ENCODE data around the gene SDCBP2. TPM values are rescaled to one million over a fixed set of nuclear protein-coding genes. Genes with fewer than 3 reads are reported as not detected.

Gene SDCBP2
- total RNA-seq, 4 donors from 2014 or later = 132 to 427 (median 300) TPM

- no peak for DNase-seq
- Histone ChIP-seq H3K36me3 (peaks cover 0 to 12% (median 0%) of the 10 kb centered on the region in 4 donors), H3K27ac (peak overlapping the region; percentile 22 to 51 (median 45)), H3K9me3 (no peaks in the 10 kb centered on the region), H3K27me3 (no peaks in the 10 kb centered on the region), H3K4me3 (no peak overlapping the region), H3K4me1 (peaks cover 0 to 62% (median 38%) of the 10 kb centered on the region in 4 donors)
- in situ Hi-C loops (cut with MboI; ENCODE audit: low pct_ligation_motif_present in 1 of 4, low pct_unique_long_range_greater_than_20kb in 1 of 4, low sequenced_read_pairs in 3 of 4) (no loop called here), intact Hi-C loops (cut with DNase I; ENCODE audit: low total_unique reads) (no loop called here)
- TF ChIP-seq POLR2AphosphoS5 (IDR thresholded peaks at IDR 0.05) = no peak
- no peak for TF ChIP-seq EP300 (IDR thresholded peaks at IDR 0.05; ENCODE audit: low read depth)
- TF ChIP-seq POLR2A (IDR thresholded peaks at IDR 0.05) = no peak
- TF ChIP-seq, protein P1, sequence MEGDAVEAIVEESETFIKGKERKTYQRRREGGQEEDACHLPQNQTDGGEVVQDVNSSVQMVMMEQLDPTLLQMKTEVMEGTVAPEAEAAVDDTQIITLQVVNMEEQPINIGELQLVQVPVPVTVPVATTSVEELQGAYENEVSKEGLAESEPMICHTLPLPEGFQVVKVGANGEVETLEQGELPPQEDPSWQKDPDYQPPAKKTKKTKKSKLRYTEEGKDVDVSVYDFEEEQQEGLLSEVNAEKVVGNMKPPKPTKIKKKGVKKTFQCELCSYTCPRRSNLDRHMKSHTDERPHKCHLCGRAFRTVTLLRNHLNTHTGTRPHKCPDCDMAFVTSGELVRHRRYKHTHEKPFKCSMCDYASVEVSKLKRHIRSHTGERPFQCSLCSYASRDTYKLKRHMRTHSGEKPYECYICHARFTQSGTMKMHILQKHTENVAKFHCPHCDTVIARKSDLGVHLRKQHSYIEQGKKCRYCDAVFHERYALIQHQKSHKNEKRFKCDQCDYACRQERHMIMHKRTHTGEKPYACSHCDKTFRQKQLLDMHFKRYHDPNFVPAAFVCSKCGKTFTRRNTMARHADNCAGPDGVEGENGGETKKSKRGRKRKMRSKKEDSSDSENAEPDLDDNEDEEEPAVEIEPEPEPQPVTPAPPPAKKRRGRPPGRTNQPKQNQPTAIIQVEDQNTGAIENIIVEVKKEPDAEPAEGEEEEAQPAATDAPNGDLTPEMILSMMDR (IDR thresholded peaks at IDR 0.05) = no peak
- 56 to 66% methylated on average over 1 to 3 of the region's 3 CpGs for WGBS, 2 donors (ENCODE audit: low coverage in 1 of 2)
Observed at GRCh38 chr20:1371202-1371782, 42.4 kb upstream of the SDCBP2 start.

DNA sequence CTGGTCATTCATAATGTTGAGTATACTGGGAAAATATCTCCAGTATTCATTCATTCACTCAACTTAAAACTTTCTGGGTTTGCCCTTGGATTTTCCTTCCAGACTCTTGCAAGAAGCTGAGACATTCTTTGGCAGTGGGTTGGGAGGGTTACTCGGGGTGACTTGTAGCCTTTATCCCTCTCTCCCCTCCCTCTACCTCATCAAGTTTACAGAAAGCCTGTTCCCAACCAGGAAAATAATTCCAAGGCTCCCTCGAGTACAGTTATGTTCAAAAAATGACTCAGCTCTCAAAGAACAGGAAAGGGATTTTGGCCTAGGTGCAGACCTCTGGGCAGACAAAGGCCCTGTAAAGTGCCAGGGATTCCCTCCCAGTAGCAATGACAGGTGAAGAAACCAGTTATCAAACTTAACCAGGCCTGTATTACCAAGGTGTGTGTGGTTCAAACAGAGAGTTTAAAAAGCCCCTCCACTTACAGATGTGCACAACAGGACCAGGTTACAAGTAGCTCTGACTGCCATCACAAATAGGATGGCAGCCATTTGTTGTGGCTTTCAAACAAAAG is 41.7 kb upstream of the SDCBP2 start:
- intact Hi-C loops (cut with DNase I; ENCODE audit: low total_unique reads) = no loop called here

GRCh38 chr20:1369970-1370369 is 41.0 kb upstream of the SDCBP2 start:
- Histone ChIP-seq H3K4me1 (peaks cover 0 to 52% (median 33%) of the 10 kb centered on the region in 4 donors), H3K27me3 (no peaks in the 10 kb centered on the region), H3K9me3 (no peaks in the 10 kb centered on the region), H3K36me3 (peaks cover 0 to 12% (median 0%) of the 10 kb centered on the region in 4 donors), H3K4me3 (no peak overlapping the region), H3K27ac (peak overlapping the region in 3 of 4 donors; percentile 13 to 42 (median 34))
- WGBS, 2 donors (ENCODE audit: low coverage in 1 of 2) = 69% methylated on average over 3 of the region's 3 CpGs; no CpG with 5 or more reads in 1 of the 2 donors
- no peak for DNase-seq
- in situ Hi-C loops (cut with MboI; ENCODE audit: low pct_ligation_motif_present in 1 of 4, low pct_unique_long_range_greater_than_20kb in 1 of 4, low sequenced_read_pairs in 3 of 4) (no loop called here), intact Hi-C loops (cut with DNase I; ENCODE audit: low total_unique reads) (no loop called here)
- TF ChIP-seq, protein P1 (IDR thresholded peaks at IDR 0.05) = no peak
- no peak for TF ChIP-seq EP300 (IDR thresholded peaks at IDR 0.05; ENCODE audit: low read depth)
- TF ChIP-seq POLR2AphosphoS5 (IDR thresholded peaks at IDR 0.05) = no peak
- TF ChIP-seq POLR2A (IDR thresholded peaks at IDR 0.05) = no peak

More for the DNA sequence above, 41.7 kb upstream of the SDCBP2 start:
- Histone ChIP-seq H3K36me3 (peaks cover 0 to 12% (median 0%) of the 10 kb centered on the region in 4 donors), H3K27me3 (no peaks in the 10 kb centered on the region), H3K4me3 (no peak overlapping the region), H3K4me1 (peaks cover 0 to 59% (median 33%) of the 10 kb centered on the region in 4 donors), H3K9me3 (no peaks in the 10 kb centered on the region), H3K27ac (peak overlapping the region; percentile 22 to 51 (median 45))
- TF ChIP-seq EP300 (IDR thresholded peaks at IDR 0.05; ENCODE audit: low read depth) (no peak), POLR2A (IDR thresholded peaks at IDR 0.05) (no peak), POLR2AphosphoS5 (IDR thresholded peaks at IDR 0.05) (no peak)
- TF ChIP-seq, protein P1 (IDR thresholded peaks at IDR 0.05) = no peak
- 27 to 31% methylated on average over 2 of the region's 2 CpGs for WGBS, 2 donors (ENCODE audit: low coverage in 1 of 2)
- no peak for DNase-seq
- in situ Hi-C loops (cut with MboI; ENCODE audit: low pct_ligation_motif_present in 1 of 4, low pct_unique_long_range_greater_than_20kb in 1 of 4, low sequenced_read_pairs in 3 of 4) = no loop called here

- intact Hi-C loops (cut with DNase I; ENCODE audit: low total_unique reads) (no loop called here), in situ Hi-C loops (cut with MboI; ENCODE audit: low pct_ligation_motif_present in 1 of 4, low pct_unique_long_range_greater_than_20kb in 1 of 4, low sequenced_read_pairs in 3 of 4) (no loop called here)
- WGBS, 2 donors (ENCODE audit: low coverage in 1 of 2) = 43 to 49% methylated on average over 7 of the region's 7 CpGs
- peak overlapping the region in 2 of 4 donors; percentile 30 to 49 for H3K27ac ChIP-seq
- peak; percentile 27 for DNase-seq
- peaks cover 0 to 53% (median 32%) of the 10 kb centered on the region in 4 donors for H3K4me1 ChIP-seq
- no peaks in the 10 kb centered on the region for H3K9me3 ChIP-seq
- H3K27me3 ChIP-seq = no peaks in the 10 kb centered on the region
- H3K36me3 ChIP-seq = peaks cover 0 to 6% (median 0%) of the 10 kb centered on the region in 4 donors
- no peak for TF ChIP-seq POLR2AphosphoS5 (IDR thresholded peaks at IDR 0.05)
- TF ChIP-seq POLR2A (IDR thresholded peaks at IDR 0.05) = no peak
- TF ChIP-seq EP300 (IDR thresholded peaks at IDR 0.05; ENCODE audit: low read depth) = no peak
- TF ChIP-seq, protein P1 (IDR thresholded peaks at IDR 0.05) = no peak
- H3K4me3 ChIP-seq = no peak overlapping the region
Observed at GRCh38 chr20:1368448-1369199, 39.7 kb upstream of the SDCBP2 start.
